ENCODE measurements around the gene NUDCD3.

Gene NUDCD3

GRCh38 chr7:44373418-44373740, 117.1 kb downstream of the NUDCD3 start:
- H3K4me2 ChIP-seq (ENCODE audit: low read depth, low read length, poor library complexity, severe bottlenecking), result no peak overlapping the region
- no peaks in the 10 kb centered on the region for H3K36me3 ChIP-seq (ENCODE audit: insufficient read depth, low read length)
- H3K9me3 ChIP-seq (ENCODE audit: insufficient read depth, low read depth, low read length), result no peaks in the 10 kb centered on the region
- no peaks in the 10 kb centered on the region for H3K79me2 ChIP-seq (ENCODE audit: insufficient read depth, low read length)
- no peaks in the 10 kb centered on the region for H3F3A ChIP-seq (ENCODE audit: low read depth)
- H4K20me1 ChIP-seq (ENCODE audit: insufficient read depth, low read length, poor library complexity, severe bottlenecking), result no peaks in the 10 kb centered on the region
- no peak overlapping the region for H2AFZ ChIP-seq (ENCODE audit: low read length)
- no peaks in the 10 kb centered on the region for H3K4me1 ChIP-seq (ENCODE audit: insufficient read depth, low read length, poor library complexity, severe bottlenecking)
- no peak overlapping the region for H3K9ac ChIP-seq (ENCODE audit: low read depth, low read length, poor library complexity, severe bottlenecking)
- no peaks in the 10 kb centered on the region for H3K27me3 ChIP-seq (ENCODE audit: insufficient read depth, low read length, poor library complexity, severe bottlenecking)
- TF ChIP-seq CTCF (conservative IDR thresholded peaks at IDR 0.05; ENCODE audit: low read length) (no peak), EZH2phosphoT487 (IDR thresholded peaks at IDR 0.05; ENCODE audit: borderline replicate concordance) (no peak)
- no peak overlapping the region for H3K4me3 ChIP-seq (ENCODE audit: low read length, poor library complexity, severe bottlenecking)
- H3K9me2 ChIP-seq (replicated peaks; ENCODE audit: low read depth, low read length), result no peaks in the 10 kb centered on the region

- TF ChIP-seq CTCF (conservative IDR thresholded peaks at IDR 0.05; ENCODE audit: low read length) (no peak), EZH2phosphoT487 (IDR thresholded peaks at IDR 0.05; ENCODE audit: borderline replicate concordance) (no peak)
- Histone ChIP-seq H3K9me2 (replicated peaks; ENCODE audit: low read depth, low read length) (no peaks in the 10 kb centered on the region), H3K36me3 (ENCODE audit: insufficient read depth, low read length) (no peaks in the 10 kb centered on the region), H4K20me1 (ENCODE audit: insufficient read depth, low read length, poor library complexity, severe bottlenecking) (no peaks in the 10 kb centered on the region), H3K4me2 (ENCODE audit: low read depth, low read length, poor library complexity, severe bottlenecking) (no peak overlapping the region), H2AFZ (ENCODE audit: low read length) (no peak overlapping the region), H3K9ac (ENCODE audit: low read depth, low read length, poor library complexity, severe bottlenecking) (no peak overlapping the region), H3K4me1 (ENCODE audit: insufficient read depth, low read length, poor library complexity, severe bottlenecking) (no peaks in the 10 kb centered on the region), H3K4me3 (ENCODE audit: low read length, poor library complexity, severe bottlenecking) (no peak overlapping the region), H3K9me3 (ENCODE audit: insufficient read depth, low read depth, low read length) (no peaks in the 10 kb centered on the region), H3K79me2 (ENCODE audit: insufficient read depth, low read length) (no peaks in the 10 kb centered on the region), H3F3A (ENCODE audit: low read depth) (no peaks in the 10 kb centered on the region), H3K27me3 (ENCODE audit: insufficient read depth, low read length, poor library complexity, severe bottlenecking) (no peaks in the 10 kb centered on the region)
These were observed 117.7 kb downstream of the NUDCD3 start for GRCh38 chr7:44372560-44373417.

GRCh38 chr7:44368885-44369284, 121.6 kb downstream of the NUDCD3 start:
- H3K4me2 ChIP-seq (ENCODE audit: low read depth, low read length, poor library complexity, severe bottlenecking), result no peak overlapping the region
- H4K20me1 ChIP-seq (ENCODE audit: insufficient read depth, low read length, poor library complexity, severe bottlenecking), result no peaks in the 10 kb centered on the region
- H3F3A ChIP-seq (ENCODE audit: low read depth), result no peaks in the 10 kb centered on the region
- H3K27me3 ChIP-seq (ENCODE audit: insufficient read depth, low read length, poor library complexity, severe bottlenecking), result no peaks in the 10 kb centered on the region
- H3K9me3 ChIP-seq (ENCODE audit: insufficient read depth, low read depth, low read length), result no peaks in the 10 kb centered on the region
- H2AFZ ChIP-seq (ENCODE audit: low read length), result no peak overlapping the region
- TF ChIP-seq EZH2phosphoT487 (IDR thresholded peaks at IDR 0.05; ENCODE audit: borderline replicate concordance) (no peak), CTCF (conservative IDR thresholded peaks at IDR 0.05; ENCODE audit: low read length) (no peak)
- no peak overlapping the region for H3K4me3 ChIP-seq (ENCODE audit: low read length, poor library complexity, severe bottlenecking)
- no peak overlapping the region for H3K9ac ChIP-seq (ENCODE audit: low read depth, low read length, poor library complexity, severe bottlenecking)
- H3K4me1 ChIP-seq (ENCODE audit: insufficient read depth, low read length, poor library complexity, severe bottlenecking), result no peaks in the 10 kb centered on the region
- no peaks in the 10 kb centered on the region for H3K9me2 ChIP-seq (replicated peaks; ENCODE audit: low read depth, low read length)
- no peaks in the 10 kb centered on the region for H3K36me3 ChIP-seq (ENCODE audit: insufficient read depth, low read length)
- no peaks in the 10 kb centered on the region for H3K79me2 ChIP-seq (ENCODE audit: insufficient read depth, low read length)
